Astrocyte (in vitro differentiated cells and primary cell): ENCODE measurements around the gene LNX2.
A peak's percentile ranks its signal among the peaks of the same experiment; 100 is the strongest.

Experiments
- EZH2 ChIP-seq: IDR thresholded peaks from 2 replicates; pipeline ENCODE4 v1.6.1; 2012; ENCODE audit warnings: mild to moderate bottlenecking, low read length, inconsistent platforms; ENCODE audit not compliant: insufficient read depth
- TF ChIP-seq, protein P1 (sequence below): IDR thresholded peaks from 2 replicates; pipeline ENCODE4 v1.5.1; 2011; ENCODE audit warnings: low read depth, mild to moderate bottlenecking, inconsistent platforms, low read length, moderate library complexity; ENCODE audit not compliant: insufficient read depth

- TF ChIP-seq, protein P1, sequence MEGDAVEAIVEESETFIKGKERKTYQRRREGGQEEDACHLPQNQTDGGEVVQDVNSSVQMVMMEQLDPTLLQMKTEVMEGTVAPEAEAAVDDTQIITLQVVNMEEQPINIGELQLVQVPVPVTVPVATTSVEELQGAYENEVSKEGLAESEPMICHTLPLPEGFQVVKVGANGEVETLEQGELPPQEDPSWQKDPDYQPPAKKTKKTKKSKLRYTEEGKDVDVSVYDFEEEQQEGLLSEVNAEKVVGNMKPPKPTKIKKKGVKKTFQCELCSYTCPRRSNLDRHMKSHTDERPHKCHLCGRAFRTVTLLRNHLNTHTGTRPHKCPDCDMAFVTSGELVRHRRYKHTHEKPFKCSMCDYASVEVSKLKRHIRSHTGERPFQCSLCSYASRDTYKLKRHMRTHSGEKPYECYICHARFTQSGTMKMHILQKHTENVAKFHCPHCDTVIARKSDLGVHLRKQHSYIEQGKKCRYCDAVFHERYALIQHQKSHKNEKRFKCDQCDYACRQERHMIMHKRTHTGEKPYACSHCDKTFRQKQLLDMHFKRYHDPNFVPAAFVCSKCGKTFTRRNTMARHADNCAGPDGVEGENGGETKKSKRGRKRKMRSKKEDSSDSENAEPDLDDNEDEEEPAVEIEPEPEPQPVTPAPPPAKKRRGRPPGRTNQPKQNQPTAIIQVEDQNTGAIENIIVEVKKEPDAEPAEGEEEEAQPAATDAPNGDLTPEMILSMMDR = peak; percentile 73
- TF ChIP-seq EZH2 = no peak
Observed at GRCh38 chr13:27533155-27533643, 87.1 kb downstream of the LNX2 start.
